Hepatocyte (in vitro differentiated cells): ENCODE data around the gene GOLGA8T.
"Not testable (repeated sequence)": the region's sequence is repeated elsewhere in the genome, so short reads cannot be mapped to it uniquely, and the experiment has no call there.

Experiments
- EZH2 ChIP-seq: fragments of 200-600 bp; sonication (generic); IDR thresholded peaks from 2 replicates; pipeline ENCODE4 v1.6.1; 2016; ENCODE audit warnings: antibody characterized with exemption, mild to moderate bottlenecking, borderline replicate concordance
- EZH2phosphoT487 ChIP-seq: fragments of 200-600 bp; sonication (generic); IDR thresholded peaks from one replicate; pipeline ENCODE4 v1.6.1; 2018; ENCODE audit warnings: antibody characterized with exemption, mild to moderate bottlenecking, low read depth, moderate library complexity; ENCODE audit not compliant: unreplicated experiment, severe bottlenecking
- TF ChIP-seq, protein P1 (sequence below): fragments of 200-600 bp; sonication (generic); IDR thresholded peaks from 2 replicates; pipeline ENCODE4 v1.5.1; 2016; ENCODE audit warnings: antibody characterized with exemption, mild to moderate bottlenecking; ENCODE audit not compliant: poor library complexity

DNA sequence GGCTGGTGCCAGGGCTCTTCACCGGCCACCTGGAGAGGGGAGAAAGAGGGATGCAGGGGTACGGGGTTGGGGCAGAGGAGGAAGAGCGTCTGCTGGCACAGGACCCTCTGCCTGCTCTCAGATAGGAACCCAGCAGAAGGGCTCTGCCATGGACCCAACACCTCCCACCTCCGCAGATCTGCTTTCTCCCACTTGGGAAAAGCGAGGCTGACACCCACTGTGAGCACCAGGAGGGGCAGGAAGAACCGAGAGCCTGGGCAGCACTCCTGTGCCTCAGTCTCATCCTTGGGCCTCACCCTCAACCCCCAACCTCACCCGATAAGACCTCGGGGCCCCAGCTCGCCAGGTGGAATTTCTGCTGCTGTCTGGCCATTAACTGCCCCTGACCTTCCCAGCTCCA is 58.0 kb downstream of the GOLGA8T start:
- TF ChIP-seq, protein P1, sequence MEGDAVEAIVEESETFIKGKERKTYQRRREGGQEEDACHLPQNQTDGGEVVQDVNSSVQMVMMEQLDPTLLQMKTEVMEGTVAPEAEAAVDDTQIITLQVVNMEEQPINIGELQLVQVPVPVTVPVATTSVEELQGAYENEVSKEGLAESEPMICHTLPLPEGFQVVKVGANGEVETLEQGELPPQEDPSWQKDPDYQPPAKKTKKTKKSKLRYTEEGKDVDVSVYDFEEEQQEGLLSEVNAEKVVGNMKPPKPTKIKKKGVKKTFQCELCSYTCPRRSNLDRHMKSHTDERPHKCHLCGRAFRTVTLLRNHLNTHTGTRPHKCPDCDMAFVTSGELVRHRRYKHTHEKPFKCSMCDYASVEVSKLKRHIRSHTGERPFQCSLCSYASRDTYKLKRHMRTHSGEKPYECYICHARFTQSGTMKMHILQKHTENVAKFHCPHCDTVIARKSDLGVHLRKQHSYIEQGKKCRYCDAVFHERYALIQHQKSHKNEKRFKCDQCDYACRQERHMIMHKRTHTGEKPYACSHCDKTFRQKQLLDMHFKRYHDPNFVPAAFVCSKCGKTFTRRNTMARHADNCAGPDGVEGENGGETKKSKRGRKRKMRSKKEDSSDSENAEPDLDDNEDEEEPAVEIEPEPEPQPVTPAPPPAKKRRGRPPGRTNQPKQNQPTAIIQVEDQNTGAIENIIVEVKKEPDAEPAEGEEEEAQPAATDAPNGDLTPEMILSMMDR = not testable (repeated sequence)
- not testable (repeated sequence) for TF ChIP-seq EZH2phosphoT487, EZH2
